NCI-H1105 (cell line): ENCODE results near the gene CBARP.

ENCODE experiments used
- DNase-seq: peaks from one replicate; lab custom pipeline; 2025; lab: John Stamatoyannopoulos, UW

CBARP gene

DNA sequence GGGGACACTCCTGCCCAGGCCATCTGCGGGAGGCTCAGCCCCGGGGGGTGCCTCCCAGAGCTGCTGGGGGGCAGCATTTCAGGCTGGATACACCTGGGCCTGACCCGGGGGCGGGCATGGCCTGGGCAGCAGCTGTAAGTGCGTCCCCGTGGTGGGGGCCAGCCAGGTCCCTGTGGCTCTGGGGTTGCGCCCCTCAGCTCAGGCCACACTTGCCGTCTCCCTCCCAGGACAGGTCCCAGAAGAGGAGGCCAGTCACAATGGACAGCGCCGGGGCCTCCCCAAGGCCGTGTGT is 11.6 kb downstream of the CBARP start:
- DNase-seq, result no peak

DNA sequence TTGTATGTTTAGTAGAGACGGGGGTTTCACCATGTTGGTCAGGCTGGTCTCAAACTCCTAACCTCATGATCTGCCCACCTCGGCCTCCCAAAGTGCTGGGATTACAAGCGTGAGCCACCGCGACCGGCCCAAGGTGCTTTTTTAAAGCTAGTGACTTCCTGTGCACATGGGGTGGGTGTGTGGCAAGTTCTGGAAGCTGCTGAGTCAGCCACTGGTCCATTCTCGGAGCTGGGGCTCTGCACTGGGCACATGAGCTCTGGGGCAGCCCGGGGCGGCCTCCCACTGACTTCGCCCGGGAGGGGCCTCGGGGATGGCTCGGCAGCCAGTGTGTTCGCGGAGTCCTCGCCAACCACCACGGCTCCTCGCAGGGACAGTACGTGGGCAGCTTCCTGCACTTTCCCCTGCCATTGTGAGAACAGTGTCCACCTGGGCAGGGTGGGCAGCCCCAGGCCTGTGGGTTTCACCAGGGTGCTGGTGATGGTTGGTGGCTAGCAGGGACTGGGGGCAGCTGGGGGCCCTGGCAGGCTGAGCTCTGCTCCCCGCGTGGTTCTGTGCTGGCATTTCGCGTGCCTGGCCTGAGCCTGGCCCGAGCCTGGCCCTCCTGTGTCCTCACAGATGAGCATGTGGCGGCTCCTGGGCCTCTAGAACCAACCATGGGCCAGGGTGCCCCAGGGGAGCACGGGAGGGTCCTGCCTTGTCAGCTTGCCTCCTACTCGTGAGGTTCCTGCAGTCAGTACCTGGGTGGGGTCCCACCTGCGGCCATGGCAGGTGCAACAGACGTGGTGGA is 12.2 kb downstream of the CBARP start:
- no peak for DNase-seq

DNA sequence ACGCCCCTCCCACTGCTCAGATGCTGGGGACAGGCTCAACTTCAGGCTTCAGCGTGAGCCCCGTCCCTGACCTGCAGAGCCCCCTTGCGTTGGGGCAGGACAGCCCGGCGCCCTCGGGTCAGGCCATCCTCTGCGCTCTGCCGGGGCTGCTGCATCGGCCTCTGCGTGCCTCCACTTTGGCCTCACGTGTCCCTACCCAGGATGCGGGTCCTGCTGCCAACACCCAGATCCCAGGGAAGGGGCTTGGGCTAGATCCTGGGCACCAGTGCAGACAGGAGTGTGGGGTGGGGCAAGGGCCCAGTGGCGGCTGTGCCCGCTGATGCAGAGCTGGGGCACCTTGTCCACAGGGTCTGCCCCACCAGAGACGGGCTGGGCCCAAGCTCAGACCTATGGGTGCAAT is 13.0 kb downstream of the CBARP start:
- no peak for DNase-seq

DNA sequence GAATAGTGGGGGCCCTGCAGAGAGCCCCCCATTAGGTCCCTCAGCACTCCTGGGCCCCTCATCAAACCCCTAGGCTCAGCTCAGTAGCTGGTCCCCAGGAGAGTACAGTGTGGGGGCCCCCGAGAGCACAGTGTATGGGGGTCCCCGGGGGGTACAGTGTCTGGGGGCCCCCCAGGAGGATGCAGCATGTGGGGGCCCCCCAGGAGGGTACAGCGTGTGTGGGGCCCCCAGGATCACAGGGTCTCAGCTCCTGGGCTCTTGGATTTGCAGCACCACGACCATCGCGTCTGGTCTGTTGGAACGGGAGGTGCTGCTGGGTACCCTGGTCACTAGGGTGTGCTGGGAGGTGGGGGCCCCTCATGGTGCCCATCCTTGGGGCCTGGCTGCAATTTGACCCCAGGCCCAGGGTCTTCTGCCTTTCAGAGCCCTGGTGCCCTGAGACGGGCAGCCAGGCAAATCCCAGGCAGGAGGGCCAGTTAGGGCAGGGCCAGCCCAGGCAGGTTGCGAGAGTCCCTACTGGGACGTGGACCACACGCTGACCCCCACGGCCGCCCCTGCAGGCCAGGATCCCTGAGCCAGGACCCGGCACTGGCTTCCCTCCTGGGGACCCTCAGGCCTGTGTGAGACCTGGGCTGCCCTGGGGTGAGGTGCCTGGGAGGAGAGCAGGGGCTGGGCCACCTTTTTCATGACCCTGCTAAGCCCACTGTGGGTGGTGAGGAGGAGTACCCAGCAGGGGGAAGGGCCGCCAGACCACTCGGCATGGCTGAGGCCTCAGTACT is 13.6 kb downstream of the CBARP start:
- DNase-seq, result no peak

DNA sequence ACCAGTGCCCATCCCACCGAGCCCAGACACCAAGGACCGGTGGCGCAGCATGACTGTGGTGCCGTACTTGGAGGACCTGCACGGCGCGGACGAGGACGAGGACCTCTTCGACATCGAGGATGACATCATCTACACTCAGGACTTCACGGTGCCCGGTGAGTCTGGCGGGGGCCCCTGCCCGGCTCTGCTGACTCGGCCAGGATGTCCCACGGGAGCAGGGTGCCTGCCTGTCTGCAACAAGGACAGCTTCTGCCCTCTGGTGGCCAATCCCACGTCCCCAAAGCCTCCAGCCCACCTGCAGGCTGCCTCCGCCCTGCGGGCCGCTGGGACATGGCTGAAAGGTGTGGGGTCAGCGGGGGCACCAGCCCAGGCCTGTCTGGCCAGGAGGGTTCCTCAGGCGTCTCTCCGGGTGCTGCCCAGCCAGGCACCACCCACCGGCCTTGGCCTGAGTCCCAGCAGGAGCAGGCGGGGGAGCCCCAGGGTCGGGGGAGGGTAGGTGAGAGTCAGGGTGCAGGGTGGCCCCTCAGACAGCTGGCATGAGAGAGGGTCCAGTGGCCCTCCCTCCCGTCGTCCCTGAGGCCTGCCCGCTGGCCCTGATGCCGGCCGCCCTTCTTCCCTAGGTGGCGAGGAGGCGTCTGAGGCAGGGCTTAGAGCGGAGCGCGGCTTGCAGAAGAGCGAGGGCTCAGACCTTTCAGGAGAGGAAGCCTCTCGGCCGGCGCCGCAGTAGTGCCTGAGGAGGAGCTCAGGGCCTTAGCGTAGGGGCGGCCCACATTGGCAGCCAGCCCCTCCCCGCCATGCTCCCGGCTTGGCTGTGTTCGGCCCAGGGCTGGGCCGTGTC is 14.6 kb downstream of the CBARP start:
- no peak for DNase-seq

DNA sequence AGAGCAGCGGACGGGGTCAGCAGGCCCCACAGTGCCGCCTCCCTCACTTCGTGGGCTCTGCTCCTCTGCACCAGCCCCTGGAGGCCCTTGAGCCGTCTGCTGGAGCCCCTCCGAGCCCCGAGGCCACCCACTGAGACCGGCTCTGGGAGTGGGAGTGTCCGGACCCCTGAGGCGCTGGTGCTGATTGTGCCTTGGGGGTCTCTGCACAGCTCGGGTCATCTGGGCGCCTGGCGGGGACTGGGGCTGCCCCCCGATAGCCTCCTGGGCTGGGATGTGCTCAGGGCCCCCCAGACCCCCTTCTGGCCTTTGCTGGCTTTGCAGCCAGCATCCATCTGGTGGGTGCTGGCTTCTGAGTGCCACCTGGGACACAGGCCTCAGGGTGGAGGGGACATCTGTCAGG is 15.4 kb downstream of the CBARP start:
- no peak for DNase-seq

DNA sequence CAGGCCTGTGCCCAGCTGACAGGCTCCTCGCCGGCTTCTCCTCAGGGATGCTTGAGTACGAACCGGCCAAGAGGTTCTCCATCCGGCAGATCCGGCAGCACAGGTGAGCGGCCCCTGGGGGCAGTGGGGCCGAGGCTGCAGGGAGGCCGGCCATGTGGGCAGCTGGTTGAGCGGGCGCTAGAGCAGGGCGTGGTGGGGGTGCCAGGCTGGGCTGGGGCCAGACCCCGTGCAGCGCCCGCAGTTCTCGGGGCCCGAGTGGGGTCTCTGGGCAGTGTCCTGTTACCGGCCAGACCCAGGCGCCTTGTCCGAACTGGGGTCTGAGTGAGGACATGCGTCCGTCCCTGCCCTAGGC is 15.9 kb downstream of the CBARP start:
- DNase-seq, result no peak

DNA sequence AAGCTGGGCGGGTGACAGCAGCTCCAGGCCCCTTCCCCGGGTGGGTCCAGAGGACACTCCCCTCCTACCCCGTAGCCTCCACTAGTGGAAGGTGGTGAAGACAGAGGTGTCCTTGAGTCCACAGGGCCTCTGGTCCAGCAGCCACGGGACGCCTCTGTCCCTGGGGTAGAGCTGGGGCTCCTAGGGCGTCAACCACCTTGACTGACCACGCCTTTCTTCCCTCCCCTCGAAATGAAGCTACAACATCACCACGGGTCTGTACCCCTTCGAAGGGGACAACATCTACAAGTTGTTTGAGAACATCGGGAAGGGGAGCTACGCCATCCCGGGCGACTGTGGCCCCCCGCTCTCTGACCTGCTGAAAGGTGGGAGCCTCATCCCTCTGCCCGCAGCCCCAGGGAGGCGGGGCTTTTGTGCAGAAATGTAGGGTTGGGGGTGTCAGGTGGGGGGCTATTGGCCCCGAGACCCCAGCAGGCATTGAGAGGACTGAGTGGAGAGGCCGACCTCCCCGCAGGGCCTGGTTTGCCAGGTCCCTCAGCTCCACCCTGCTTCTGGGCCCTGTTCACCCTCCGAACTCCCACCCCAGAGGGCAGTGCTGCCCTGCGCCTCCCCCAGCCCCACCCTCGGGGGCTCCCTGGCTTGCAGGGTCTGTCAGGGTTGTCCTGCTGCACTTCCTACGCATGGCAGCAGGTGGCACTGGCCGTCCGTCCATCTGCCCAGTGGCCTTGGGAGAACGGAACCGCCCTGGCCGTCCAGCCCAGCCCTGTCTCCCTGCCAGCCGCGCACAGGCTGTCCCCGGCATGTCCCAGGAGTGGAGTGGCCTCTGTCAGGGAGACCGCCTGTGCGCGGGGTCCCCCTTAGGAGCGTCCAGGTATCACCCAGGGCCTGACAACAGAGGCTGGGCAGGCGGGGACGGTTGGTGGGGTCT is 16.6 kb downstream of the CBARP start:
- no peak for DNase-seq

DNA sequence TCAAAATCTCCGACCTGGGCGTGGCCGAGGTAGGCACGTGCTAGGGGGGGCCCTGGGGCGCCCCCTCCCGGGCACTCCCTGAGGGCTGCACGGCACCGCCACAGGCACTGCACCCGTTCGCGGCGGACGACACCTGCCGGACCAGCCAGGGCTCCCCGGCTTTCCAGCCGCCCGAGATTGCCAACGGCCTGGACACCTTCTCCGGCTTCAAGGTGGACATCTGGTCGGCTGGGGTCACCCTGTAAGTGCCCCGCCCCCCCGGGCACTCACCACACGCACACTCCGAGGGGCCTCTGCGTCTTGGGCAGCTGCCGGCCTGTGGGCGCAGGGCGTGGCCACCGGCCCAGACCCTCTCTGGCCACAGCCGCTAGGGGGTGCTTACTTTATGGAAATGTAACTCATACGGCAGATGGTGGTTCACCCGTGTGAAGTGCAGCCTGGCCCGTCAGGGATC is 17.3 kb downstream of the CBARP start:
- no peak for DNase-seq

DNA sequence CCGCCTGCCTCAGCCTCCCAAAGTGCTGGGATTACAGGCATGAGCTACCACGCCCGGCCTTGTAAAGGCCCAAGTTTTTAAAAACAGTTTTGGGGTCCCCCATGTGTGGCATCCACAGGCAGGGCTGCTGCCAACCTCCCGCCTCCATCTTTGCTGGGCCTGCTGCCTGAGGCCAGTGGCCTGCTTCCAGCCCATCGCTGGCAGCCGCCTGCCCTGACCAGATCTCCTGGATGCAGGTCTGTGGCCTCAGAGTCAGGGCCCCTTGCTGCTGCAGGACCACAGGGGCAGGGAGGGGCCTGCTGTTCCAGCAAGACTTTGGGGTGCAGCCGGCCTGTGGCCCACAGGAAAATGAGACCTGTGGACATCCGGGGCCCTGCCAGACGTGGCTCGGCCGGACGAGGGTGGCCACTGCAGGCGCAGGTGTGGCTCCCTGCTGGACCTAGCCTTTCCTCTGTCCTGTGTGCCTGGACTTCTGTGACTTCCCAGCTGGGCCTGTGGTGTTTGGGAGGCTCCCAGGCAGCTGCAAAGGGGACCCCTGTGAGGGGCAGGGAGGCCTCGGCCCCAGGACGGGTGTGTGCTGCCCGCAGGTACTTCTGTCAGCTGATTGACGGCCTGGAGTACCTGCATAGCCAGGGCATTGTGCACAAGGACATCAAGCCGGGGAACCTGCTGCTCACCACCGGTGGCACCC is 17.9 kb downstream of the CBARP start:
- no peak for DNase-seq

DNA sequence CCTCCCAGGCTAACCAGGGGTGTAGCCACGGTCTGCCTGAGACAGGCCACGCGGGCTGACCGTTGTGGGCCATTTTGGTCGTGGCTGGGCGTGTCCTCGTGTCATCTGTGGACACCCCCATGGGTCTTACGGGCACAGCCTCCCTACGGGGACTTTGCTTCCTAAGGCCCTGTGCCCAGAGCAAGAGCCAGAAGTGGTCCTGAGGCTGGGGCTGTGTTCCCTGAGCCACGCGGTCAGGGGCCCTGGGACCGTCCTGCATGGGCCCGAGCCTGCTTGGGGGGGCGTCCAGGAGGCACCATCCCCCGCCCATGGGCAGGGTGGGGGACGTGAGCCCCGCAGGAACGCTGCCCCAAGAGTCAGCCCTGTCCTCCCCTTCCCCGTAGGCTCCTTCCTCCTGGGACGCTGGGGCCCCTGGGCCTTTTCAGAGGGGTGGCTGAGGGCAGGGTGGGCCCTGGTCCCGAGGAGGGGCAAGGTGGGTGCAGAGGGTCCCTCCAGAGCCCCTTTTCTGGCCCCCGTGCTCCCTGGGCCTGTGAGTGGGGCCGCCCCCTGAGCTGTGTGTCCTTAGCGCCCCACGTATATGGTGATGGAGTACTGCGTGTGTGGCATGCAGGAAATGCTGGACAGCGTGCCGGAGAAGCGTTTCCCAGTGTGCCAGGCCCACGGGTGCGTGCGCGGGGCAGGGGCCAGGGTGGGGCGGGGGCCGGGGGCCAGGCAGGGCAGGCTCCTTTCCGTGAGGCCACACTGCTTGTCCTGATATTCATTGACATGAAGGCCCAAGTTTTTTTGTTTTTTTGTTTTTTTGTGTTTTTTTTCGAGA is 18.8 kb downstream of the CBARP start:
- no peak for DNase-seq

DNA sequence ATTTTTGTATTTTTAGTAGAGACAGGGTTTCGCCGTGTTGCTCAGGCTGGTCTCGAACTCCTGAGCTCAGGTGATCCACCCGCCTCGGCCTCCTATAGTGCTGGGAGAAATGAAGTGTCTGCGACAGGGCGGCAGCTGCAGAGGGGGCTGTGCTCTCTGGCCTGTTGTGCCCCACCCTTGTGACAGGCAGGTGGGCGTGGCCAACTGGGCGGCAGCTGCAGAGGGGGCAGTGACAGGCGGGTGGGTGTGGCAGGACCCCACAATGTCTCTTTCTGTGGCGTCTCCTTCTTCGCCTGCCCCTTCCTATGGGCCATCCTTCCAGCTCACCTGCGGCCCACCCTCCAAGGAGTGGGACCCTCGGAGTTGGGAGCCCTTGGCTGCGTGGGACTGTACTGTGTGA is 20.4 kb downstream of the CBARP start:
- no peak for DNase-seq

DNA sequence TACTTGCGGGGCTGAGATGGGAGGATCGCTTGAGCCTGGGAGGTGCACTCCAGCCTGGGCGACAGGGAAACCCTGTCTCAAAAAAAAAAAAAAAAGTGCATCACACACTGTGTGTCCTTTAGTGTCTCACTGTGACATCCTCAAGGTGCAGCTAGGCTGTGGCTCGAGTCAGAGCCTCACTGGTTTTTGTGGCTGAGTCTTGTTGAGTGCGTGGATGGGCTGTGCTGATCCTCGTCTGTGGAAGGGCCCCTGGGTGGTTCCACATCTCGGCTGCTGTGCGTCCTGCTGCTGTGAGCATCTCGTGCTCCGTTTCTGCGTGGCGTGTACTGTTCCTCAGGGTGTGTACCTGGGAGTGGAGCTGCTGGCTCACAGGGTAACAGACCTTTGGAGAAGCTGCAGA is 21.0 kb downstream of the CBARP start:
- no peak for DNase-seq

DNA sequence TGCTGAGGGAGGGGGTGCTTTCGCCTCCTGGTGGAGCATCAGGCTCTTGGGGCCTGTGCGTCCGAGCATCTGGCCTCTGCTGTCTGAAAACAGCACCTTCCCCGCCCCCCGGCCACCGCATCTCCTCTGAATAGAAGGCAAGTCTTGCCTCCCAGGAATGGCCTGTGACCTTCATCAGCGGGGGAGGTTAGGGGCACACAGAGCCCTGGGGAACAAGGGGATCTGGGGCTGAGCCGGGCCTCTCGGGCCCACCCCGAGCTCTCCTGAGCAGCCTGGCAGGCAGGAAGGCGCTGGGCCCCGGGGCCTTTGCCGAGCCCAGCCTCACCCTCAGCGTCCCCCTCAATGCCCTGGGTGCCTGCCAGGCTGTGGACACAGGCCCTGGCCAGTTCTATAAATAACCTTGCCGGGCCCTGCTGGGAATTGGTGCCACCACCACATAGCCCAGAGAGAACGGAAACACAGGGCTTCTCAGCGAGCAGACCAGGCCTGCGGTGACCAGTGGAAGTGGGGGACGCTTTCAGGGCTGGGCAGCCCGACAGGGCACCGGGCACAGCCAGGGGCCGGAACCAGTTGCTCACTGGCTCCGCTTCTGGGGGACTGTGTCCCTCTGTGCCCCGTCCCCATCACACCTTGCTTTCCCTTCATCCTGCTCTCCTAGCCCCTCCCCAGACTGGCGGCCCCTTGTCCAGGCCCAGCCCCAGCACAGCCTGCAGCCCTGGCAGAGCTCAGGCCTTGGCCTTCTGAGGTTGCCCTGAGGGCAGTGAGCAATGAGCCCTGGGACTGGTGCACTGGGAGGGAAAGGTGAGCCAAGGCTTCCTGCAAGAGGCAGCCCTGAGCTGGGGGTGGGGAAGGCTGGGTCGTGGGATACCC is 22.7 kb downstream of the CBARP start:
- DNase-seq, result no peak

DNA sequence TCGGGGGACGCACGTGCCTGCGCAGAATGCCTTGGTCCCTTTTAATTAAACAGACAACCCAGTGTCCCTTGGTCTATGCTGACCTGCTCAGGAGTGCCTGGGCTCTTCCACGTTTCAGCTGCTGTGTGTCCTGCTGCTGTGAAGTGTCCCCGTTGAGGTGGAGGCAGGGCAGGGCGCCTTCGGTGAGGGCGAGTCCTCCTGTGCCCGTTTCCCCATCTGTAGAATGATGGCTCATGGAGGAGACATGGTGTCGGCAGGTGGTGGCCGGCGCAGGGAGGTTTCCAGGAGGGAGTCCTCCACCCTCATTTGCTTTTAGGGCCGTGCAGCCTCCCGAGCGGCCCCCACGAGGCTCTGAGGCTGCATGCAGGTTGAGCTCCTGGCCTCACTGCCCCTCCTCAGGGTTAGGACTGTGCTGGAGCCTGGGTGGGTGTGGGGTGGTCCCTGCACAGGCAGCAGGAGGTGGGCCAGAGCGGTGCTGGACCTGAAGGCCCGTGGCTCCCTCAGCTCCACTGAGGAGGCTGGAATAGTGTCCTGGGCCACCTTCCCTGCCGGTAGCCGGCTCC is 23.4 kb downstream of the CBARP start:
- DNase-seq, result no peak

DNA sequence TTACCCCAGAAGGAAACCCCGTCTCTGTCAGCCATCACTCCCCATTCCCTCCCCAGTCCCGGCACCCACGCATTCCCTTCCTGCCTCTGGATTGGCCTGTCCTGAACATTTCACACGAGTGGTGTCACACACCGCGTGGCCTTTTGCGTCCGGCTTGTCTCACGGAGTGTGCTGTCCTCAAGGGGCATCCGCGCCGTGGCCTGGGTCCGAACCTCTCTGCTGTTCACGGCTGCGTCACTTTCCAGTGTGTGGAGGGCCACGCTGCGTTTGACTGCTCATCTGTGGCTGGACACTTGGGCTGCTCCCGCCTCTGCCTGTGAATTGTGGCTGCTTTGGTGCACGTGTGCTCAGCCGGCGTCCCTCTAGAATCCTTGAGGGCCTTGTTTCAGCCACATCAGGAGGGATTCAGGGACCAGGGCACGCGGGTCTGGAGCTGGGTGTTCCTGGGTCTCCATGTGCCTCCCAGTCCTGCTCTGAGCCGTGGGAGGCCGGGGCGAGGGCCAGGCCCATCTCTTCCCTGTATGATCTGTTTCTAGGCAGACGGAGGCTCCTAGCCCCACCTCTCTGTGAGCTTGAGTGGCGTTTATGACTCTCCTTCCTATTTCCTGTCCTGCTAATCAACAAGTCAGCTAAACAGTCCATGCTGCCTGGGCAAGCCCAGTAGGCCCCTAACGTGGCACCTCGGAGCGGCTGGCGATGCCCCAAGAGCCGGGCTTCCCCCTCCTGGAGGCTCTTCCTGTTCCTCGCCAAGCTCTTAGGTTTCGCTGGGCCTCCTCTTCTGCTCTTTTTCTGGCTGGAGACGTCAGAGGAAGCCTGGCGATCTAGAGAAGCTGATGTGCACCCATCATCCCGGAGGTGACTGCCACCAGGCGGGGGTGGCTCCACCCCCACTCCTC is 24.2 kb downstream of the CBARP start:
- DNase-seq, result no peak

DNA sequence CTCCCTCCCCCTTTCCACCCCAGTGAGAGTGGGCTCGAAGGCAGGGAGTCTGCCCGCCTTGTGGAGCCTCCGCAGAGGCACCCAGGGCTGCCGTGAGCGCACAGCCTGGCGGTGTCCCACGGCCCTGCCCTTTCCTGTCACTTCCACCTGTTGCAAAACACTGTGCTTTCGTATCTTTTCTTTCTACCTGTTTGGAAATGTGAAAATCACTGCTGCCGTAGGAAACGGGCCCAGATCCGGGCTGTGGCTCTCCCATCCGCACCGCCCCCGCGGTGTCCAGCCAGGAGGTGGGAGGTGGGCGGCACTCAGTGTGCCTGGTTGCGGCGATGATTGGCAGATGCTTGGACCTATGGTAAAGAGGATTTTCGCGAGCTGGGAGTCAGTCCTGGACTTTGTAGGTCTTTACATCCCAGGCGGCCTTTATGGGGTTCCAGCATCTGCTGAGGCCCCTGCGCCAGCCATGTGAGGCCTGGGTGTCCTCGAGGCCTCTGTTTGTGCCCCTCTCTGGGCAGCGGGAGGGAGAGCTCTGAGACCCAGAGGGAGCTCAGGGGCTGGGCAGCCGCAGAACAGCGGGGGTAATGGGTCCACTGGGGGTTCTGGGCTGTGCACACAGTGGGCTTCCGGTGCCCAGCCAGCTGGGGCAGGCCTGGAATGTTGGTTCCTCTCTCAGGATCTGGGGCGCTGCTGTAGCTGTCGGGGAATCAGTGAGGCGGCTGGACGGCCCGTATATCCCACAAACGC is 26.1 kb downstream of the CBARP start:
- DNase-seq, result no peak
